Measurements from ENCODE around the gene PLCG1. TPM values are rescaled to one million over a fixed set of nuclear protein-coding genes. Genes with fewer than 3 reads are reported as not detected.

PLCG1 gene
- total and polyA plus RNA-seq, 2 donors from 2014 or later: 12.5 to 117 TPM

- FAIRE-seq (no peak), DNase-seq (no peak)
- intact Hi-C loops (cut with DNase I): no loop called here
- Histone ChIP-seq H3K9ac (ENCODE audit: low read length in 3 of 3) (no peak overlapping the region), H3K4me3 (ENCODE audit: low read length in 3 of 3) (no peak overlapping the region), H3K27me3 (ENCODE audit: control insufficient read depth, insufficient read depth, low read length) (no peaks in the 10 kb centered on the region), H3K9me3 (ENCODE audit: control insufficient read depth in 2 of 3, insufficient read depth in 1 of 3, low read length in 3 of 3) (peaks cover 0 to 4% (median 2%) of the 10 kb centered on the region in 3 donors), H3K27ac (ENCODE audit: low read depth in 2 of 2, low read length in 2 of 2) (no peak overlapping the region), H3K4me1 (ENCODE audit: control insufficient read depth in 2 of 3, insufficient read depth in 2 of 3, low read depth in 1 of 3, low read length in 3 of 3) (no peaks in the 10 kb centered on the region), H3K36me3 (ENCODE audit: control insufficient read depth in 2 of 3, insufficient read depth in 3 of 3, low read length in 3 of 3) (peaks cover 0 to 28% (median 16%) of the 10 kb centered on the region in 3 donors)
- no peak for TF ChIP-seq CTCF (IDR thresholded peaks at IDR 0.05; ENCODE audit: borderline replicate concordance, extremely low read depth, insufficient read depth)
These were observed 66.3 kb downstream of the PLCG1 start for GRCh38 chr20:41203660-41204059.

GRCh38 chr20:41204304-41205265, 67.2 kb downstream of the PLCG1 start:
- DNase-seq (no peak), FAIRE-seq (no peak)
- Histone ChIP-seq H3K4me3 (ENCODE audit: low read length in 3 of 3) (no peak overlapping the region), H3K36me3 (ENCODE audit: control insufficient read depth in 2 of 3, insufficient read depth in 3 of 3, low read length in 3 of 3) (peaks cover 0 to 28% (median 16%) of the 10 kb centered on the region in 3 donors), H3K9ac (ENCODE audit: low read length in 3 of 3) (no peak overlapping the region), H3K9me3 (ENCODE audit: control insufficient read depth in 2 of 3, insufficient read depth in 1 of 3, low read length in 3 of 3) (no peaks in the 10 kb centered on the region), H3K27ac (ENCODE audit: low read depth in 2 of 2, low read length in 2 of 2) (no peak overlapping the region), H3K4me1 (ENCODE audit: control insufficient read depth in 2 of 3, insufficient read depth in 2 of 3, low read depth in 1 of 3, low read length in 3 of 3) (no peaks in the 10 kb centered on the region), H3K27me3 (ENCODE audit: control insufficient read depth, insufficient read depth, low read length) (no peaks in the 10 kb centered on the region)
- intact Hi-C loops (cut with DNase I): no loop called here
- TF ChIP-seq CTCF (IDR thresholded peaks at IDR 0.05; ENCODE audit: borderline replicate concordance, extremely low read depth, insufficient read depth): no peak

GRCh38 chr20:41205313-41205712, 68.0 kb downstream of the PLCG1 start:
- intact Hi-C loops (cut with DNase I): no loop called here
- no peak for TF ChIP-seq CTCF (IDR thresholded peaks at IDR 0.05; ENCODE audit: borderline replicate concordance, extremely low read depth, insufficient read depth)
- no peak overlapping the region for H3K9ac ChIP-seq (ENCODE audit: low read length in 3 of 3)
- FAIRE-seq (no peak), DNase-seq (no peak)
- H3K4me1 ChIP-seq (ENCODE audit: control insufficient read depth in 2 of 3, insufficient read depth in 2 of 3, low read depth in 1 of 3, low read length in 3 of 3): no peaks in the 10 kb centered on the region
- peaks cover 0 to 28% (median 16%) of the 10 kb centered on the region in 3 donors for H3K36me3 ChIP-seq (ENCODE audit: control insufficient read depth in 2 of 3, insufficient read depth in 3 of 3, low read length in 3 of 3)
- no peaks in the 10 kb centered on the region for H3K9me3 ChIP-seq (ENCODE audit: control insufficient read depth in 2 of 3, insufficient read depth in 1 of 3, low read length in 3 of 3)
- H3K27ac ChIP-seq (ENCODE audit: low read depth in 2 of 2, low read length in 2 of 2): no peak overlapping the region
- no peak overlapping the region for H3K4me3 ChIP-seq (ENCODE audit: low read length in 3 of 3)
- H3K27me3 ChIP-seq (ENCODE audit: control insufficient read depth, insufficient read depth, low read length): no peaks in the 10 kb centered on the region
